Renal pelvis (tissue), 4 donors: ENCODE data around the gene NUAK1. TPM values are rescaled to one million over a fixed set of nuclear protein-coding genes. Genes with fewer than 3 reads are reported as not detected.
A peak's percentile ranks its signal among the peaks of the same experiment; 100 is the strongest.
"Not testable (repeated sequence)": the region's sequence is repeated elsewhere in the genome, so short reads cannot be mapped to it uniquely, and the experiment has no call there.

ENCODE experiments used
- DNase-seq: peaks from one replicate; pipeline ENCODE4 v3.0.0-alpha.2; 2013
- polyA plus RNA-seq, 3 donors: library from polyadenylated mRNA; unstranded; fragments of 120-200 nt; gene quantifications; one replicate each; pipeline ENCODE4 v1.2.1, GENCODE V29; 2013; ENCODE audit not compliant: insufficient read length in 3 of 3

NUAK1 gene
- polyA plus RNA-seq, 3 donors: 9.7 to 11.9 (median 9.8) TPM

GRCh38 chr12:106152334-106152733, 13.6 kb upstream of the NUAK1 start:
- DNase-seq: no peak

- DNase-seq: no peak
Measured at GRCh38 chr12:106150555-106150954, 11.8 kb upstream of the NUAK1 start.

GRCh38 chr12:106149096-106149784, 10.5 kb upstream of the NUAK1 start:
- no peak for DNase-seq

DNA sequence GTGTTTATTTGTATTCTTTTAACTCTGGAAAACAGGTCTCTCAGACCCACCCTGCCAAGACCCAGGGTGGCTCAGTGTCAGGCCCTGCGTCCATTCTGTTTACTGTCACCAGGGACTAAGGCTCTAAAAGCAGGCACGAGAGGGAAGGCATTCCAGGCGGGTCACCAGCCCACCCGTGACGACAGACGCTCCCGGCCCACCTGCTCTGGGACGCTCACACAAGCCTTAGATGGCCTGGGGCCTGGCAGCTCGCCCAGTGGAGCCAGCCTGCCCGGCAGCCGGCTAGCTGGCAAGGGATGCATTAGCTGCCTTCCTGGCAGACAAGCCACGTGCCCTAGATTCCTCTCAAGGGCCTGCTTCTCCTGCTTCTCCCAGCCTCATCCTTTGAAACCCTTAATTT, 9.2 kb upstream of the NUAK1 start:
- no peak for DNase-seq

DNA sequence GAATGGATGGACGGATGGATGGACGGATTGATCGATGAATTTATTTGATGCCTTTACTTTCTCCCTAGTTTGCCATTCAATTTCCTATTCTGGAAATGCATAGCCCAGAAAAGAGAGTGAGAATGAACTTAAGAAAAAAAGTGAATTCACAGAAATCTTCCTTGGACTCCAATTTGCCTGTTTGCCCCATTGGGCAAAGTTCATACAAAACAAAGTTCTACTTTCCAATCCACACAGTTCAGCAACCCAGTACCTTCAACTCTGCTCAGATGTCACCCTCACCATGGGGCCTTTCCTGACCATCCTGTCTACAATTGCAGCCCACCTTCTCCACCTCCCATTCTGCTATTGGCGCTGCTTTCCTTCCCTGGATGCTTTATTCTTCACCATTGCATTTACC, 8.2 kb upstream of the NUAK1 start:
- DNase-seq: no peak

DNA sequence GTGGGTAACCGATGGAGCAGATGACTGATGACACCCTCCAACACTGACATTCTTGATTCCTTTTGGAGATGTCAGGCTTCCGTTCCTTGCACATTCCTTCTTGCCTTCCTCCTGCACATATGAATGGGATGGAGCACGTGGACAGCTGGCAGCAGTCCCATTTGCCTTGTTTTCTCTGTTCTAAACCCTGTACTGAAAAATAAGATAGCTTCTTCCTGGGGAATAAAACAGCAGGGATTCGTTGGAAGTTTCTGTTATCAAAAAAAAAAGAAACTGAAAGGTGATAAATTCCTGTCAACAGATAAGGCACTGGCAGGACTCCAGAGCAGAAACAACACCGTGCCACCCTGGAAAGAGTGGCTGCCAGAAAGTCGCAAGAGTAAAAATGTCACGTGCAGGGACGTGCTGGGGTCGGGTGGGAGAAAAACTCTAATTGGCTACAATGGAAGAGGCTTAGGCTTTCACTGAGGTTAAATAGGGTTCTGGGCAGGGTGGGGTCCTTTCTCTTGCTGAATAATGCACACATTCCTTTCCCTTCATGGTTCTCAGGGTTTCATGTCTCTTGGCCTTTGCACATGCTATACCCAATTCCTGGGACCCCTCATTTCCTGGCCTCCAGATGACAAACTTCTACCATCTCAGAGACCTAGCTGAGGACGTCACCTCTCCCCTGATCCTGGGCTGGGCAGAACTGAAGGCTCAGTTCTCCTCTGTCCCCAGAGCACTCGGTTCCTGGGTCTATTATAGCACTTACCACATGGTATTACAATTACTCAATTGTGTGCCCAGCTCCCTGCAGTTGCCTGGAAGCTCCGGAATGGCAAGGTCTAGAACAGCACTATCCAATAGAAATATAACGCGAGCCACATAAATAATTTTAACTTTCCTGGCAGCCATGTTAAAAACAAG, 7.0 kb upstream of the NUAK1 start:
- DNase-seq: no peak

DNA sequence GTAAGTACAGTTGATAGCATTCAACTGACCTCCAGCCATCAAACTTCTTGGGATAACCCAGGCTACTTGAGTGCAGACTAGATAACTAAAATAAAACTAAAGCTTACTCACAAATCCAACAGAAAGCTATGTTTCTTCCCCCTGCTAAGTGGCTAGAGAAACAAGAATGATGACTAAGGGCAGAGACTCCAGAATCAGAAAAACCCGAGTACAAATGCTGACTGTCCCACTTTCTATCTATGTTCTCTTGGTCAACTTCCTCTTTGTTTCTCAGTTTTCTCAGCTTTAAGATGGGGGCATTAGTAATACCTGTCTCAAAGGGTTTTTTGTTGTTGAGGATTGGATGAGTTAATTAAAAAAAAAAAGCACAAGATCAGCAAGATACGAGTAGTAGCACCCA, 6.1 kb upstream of the NUAK1 start:
- no peak for DNase-seq

DNA sequence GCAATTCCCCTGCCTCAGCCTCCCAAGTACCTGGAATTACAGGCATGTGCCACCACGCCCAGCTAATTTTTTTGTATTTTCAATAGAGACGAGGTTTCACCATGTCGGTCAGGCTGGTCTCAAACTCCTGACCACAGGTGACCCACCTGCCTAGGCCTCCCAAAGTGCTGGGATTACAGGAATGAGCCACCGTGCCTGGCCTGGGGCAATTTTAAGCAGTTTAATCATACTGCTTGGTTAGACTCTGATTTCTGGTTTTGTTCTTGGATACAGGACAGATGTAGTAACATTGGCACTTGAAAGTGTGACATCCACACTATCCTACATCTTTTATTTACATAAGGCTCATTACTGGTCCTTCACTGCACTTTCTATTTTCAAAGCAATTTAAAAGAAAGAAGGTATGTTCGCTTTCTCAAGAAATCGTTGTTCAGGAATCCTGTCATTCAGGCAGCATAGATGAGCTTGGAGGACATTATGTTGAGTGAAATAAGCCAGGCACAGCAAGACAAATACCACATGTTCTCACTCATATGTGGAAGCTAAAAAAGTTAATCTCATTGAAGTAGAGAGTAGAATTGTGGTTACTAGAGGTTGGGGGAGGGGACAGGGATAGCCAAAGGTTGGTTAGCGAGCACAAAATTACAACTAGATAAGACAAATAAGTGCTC, 4.0 kb upstream of the NUAK1 start:
- no peak for DNase-seq

DNA sequence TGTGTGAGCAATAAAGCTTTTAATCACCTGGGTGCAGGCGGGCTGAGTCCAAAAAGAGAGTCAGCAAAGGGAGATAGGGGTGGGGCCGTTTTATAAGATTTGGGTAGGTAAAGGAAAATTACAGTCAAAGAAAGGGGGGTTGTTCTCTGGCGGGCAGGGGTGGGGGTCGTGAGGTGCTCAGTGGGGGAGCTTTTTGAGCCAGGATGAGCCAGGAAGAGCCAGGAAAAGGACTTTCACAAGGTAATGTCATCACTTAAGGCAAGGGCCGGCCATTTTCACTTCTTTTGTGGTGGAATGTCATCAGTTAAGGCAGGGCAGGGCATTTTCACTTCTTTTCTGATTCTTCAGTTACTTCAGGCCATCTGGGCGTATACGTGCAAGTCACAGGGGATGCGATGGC, 3.2 kb upstream of the NUAK1 start:
- DNase-seq: not testable (repeated sequence)

DNA sequence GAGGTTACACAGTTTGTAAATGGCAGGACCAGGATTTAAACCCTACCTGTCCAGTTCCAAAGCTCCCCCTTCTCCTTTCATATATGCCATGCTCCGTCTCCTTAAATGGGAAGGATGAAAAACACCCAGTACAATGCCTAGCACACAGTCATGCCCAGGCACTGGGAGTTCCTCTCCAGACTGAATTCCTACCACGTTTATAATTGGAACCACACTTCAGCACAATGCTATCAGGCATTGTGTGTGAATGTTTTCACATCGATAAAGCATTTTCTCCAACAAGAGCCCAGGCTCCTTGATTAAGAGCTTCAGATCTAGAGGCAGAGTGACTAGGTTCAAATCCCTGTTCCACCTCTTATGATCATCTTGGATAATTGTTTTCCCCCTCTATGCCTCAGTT, 2.7 kb upstream of the NUAK1 start:
- DNase-seq: no peak

DNA sequence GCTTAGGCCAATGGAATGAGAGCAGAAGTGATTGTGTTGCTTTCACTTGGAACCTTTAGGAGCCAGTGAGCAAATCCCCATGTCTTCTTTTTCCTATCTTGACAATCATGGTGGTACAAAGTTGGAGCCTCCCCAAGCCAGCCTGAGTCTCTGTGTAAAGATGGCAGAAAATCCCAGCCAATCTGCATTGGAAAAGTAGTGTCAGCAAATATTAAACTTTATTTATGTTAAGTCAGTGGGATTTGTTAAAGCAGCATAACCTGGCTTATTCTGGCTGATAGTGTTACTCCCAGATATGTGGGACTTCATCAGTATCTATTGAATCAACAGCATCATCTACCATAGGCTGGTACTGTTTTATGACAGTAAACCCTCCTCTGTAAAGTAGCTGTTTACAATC, 2.2 kb upstream of the NUAK1 start:
- DNase-seq: no peak

- no peak for DNase-seq
Measured at GRCh38 chr12:106140223-106140986, 1.7 kb upstream of the NUAK1 start.

- DNase-seq: no peak
Measured at GRCh38 chr12:106139422-106140171, 843 bp upstream of the NUAK1 start.

DNA sequence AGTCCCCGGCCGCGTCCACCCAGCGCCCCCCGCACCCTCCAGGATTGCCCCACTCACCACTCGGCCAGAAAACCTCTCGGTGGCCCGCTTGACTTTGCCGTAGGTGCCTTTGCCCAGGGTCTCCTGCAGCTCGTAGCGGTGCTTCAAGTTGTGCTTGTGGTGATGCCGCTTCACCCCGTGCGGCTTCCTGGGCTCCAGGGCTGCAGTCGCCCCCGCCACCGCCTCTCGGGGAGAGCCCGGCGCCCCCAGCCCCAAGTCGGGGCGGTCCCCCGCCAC, 459 bp downstream of the NUAK1 start:
- DNase-seq: no peak

DNA sequence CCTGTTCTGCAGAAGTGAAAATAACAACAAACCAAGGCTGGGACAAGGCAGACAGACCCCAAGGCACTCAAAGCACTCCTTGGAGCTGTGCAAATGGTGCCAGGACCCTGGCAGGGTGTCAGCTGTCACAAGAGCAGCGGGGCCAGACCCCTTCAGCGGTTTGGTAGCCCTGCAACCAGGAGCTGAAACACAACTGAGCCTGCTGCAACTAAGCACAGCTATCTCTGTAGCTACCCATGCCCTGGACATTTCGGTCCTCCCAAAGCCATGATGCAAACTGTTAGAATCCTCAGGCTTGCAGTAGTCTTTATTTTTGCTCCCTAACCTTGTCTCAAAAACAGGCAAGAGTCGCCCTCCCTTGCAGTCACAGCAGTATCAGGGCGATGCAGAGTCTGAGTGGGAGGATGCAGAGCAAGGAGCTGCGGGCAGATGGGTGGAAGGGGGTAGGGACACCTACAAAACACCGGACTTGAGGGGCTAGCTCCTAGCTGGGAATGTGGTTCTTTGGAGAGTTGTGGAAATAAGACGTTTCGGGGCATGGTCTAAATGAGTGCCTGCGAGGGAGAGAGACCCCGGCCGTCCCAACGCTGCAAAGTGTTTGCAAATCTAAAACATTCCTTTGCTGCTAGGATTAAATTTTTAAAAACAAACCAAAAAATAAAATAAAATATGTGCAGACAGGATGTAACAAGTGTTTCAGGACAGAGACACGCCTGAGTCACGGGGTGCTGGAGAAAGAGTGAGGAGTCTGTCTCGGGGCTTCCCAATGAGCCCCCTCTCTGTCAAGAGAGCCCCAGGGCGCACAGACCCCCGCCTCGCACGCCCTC, 1.0 kb downstream of the NUAK1 start:
- no peak for DNase-seq

DNA sequence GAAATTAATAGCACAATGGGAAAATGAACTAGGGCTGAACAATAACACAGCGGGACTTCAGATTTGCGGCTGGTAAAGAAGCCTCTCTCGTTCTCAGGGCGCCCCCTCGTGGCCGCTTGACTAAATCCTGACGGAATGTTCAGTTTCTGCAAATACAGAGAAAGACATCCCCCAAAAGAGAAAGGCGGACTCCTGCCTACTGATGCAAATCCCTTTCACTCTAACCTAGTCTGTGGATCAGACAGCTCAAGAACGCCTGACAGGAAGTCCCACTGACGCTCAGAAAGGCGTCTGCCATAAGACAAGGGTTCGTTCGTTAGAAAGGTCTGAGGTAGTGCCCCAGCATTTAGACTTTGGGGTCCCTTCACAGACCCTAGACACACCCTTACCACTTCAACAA, 2.5 kb downstream of the NUAK1 start:
- DNase-seq: peak; percentile 90

GRCh38 chr12:106135781-106136180, 3.0 kb downstream of the NUAK1 start:
- no peak for DNase-seq

GRCh38 chr12:106135075-106135474, 3.7 kb downstream of the NUAK1 start:
- no peak for DNase-seq

DNA sequence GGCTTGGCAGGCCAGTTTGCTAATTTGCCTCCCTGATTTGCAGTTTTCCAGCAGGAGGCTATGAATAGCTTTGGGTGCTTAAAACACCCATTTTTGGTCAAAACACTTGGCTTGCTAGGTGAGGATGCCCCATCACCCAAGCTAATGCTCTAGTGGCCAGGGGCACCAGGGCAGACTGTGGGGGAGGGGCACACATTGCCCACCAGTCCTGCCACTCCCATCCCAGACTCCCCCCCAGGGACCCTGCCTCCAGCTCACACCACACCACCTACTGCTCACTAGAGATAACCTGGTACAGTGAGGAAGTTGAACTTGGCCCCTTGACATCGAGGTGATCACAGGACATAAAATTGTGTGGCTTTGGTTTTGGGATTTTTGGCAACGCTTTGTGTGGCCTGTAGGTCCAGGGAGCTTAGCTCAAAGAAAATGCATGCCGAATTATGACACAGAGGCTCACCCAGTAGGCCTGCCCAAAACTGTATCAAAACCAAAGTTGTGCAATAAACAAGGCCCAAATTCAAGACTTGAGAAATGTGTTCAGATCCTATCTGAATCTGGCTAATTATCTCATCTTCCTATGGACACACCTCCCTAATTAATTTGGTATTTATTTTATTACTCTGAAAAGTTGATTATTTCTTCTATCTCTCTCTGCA, 4.3 kb downstream of the NUAK1 start:
- no peak for DNase-seq
